GM18519 (cell line): ENCODE measurements around the gene YARS2.
A peak's percentile ranks its signal among the peaks of the same experiment; 100 is the strongest.

Experiments
- ATAC-seq: cut with Tn5 transposase; IDR thresholded peaks from one replicate; pipeline ENCODE4 v1.9.1; 2021; ENCODE audit warnings: mild to moderate bottlenecking, moderate library complexity; ENCODE audit not compliant: unreplicated experiment, low FRiP score

Gene YARS2

GRCh38 chr12:32755654-32756475 is at the start of gene YARS2:
YARS2 (minus strand) TSS chr12:32755897; CDS start chr12:32755874, 23 bp downstream.
- peak; percentile 78 for ATAC-seq

DNA sequence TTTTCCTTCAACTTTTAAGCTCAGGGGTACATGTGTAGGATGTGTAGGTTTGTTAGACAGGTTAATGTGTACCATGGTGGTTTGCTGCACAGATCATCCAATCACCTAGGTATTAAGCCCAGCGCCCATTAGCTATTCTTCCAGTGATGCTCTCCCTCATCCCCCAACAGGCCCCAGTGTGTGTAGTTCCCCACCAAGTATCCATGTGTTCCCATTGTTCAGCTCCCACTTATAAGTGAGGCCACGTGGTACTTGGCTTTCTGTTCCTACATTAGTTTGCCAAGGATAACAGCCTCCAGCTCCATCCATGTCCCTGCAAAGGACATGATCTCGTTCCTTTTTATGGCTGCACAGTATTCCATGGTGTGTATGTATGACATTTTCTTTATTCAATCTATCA is 48.6 kb upstream of the YARS2 start:
- ATAC-seq: no peak

GRCh38 chr12:32801269-32801980 is 45.7 kb upstream of the YARS2 start:
- no peak for ATAC-seq

DNA sequence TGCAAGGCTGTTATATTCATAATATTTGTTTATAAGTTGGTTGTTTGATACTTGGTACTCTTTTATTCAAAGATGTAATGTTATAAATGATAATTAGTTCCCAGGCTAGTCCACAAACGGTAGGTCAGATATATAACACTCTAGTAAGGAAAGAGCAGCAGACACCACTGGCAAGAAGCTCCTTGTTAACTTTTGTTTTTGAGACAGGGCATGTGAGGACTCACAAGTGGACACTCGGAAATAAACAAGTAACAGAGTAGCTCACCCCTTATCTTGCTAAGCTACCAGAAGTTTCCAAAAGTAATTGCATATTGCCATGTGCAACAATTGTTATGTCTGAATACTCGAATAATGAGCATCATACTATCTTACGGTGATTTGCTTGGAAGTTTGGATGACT is 38.6 kb upstream of the YARS2 start:
- ATAC-seq: no peak

DNA sequence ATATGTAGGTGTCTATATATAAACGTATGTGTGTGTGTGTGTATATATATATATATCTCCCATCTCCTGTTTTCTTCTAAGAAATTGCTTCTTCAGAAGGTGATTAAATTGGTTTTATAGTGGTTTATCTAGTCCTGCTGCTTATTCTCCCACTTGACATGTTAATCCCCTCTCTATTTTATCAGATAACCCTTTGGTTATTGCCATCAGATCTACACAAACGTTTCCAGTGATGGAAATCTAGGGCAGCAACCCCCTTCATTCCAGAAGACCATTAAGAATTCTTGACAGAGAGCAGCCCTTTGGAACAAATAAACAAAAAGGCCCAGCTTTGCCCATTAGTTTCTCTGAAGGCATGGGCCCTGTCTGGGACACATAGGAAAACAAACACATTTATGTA is 34.2 kb upstream of the YARS2 start:
- ATAC-seq: no peak

GRCh38 chr12:32789446-32789845 is 33.7 kb upstream of the YARS2 start:
- ATAC-seq: no peak

DNA sequence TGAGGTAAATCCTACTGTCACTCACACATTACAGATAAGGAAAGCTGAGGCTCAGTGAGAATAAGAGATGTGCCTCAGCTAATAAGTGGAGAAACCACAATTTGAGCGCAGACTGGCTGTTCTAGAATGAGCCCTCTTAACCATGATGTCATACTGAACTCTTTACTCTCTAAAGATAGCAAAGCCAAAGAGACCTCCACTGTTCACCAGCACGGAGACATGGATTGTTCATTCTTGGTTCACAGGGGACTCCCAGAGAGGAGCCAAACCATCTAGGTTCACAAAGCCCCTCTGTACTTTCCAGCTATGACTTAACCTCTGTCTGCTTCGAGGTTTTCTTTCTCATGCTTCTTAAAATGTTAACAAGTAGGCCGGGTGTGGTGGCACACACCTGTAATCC is 32.7 kb upstream of the YARS2 start:
- no peak for ATAC-seq

- ATAC-seq: no peak
Measured at GRCh38 chr12:32785557-32785956, 29.9 kb upstream of the YARS2 start.

DNA sequence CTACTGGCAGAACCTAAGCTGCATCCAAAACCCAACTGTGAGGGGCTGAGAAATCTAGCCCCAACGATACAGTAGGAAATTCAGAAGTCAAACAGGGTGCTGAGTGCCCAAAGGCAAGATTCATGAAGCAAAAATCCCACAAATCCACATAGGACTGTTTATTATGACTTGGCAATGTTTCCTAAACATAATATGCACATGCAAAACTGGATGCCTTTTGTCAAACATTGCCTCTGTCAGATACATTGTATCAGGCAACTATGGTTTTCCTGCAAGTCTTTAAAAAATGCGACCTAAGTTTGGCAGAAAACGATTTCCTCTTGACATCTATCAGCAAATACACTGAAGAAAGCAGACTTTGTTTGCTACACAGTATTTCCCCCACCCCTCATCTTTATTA is 27.3 kb upstream of the YARS2 start:
- no peak for ATAC-seq

DNA sequence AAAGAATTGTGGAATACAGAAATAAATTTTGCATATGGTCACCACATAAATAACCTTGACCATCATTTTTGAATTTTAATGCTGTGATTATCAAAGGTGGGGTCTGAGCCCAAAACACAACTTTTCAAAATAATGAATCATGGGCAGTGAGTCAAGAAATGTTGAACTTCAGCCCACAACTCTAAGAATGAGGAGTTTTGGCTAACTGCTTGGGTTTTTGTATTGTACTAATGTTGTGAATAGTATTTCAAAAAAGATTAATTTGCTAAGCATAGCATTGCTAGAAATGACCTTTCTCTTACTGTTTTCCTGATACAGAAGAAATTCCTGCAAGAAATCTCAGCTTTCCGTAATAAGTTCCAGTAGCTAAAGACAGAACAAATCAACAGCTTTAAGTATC is 24.4 kb upstream of the YARS2 start:
- ATAC-seq: no peak

GRCh38 chr12:32777691-32778175 is 22.0 kb upstream of the YARS2 start:
- no peak for ATAC-seq

- no peak for ATAC-seq
Measured at GRCh38 chr12:32777159-32777558, 21.5 kb upstream of the YARS2 start.

DNA sequence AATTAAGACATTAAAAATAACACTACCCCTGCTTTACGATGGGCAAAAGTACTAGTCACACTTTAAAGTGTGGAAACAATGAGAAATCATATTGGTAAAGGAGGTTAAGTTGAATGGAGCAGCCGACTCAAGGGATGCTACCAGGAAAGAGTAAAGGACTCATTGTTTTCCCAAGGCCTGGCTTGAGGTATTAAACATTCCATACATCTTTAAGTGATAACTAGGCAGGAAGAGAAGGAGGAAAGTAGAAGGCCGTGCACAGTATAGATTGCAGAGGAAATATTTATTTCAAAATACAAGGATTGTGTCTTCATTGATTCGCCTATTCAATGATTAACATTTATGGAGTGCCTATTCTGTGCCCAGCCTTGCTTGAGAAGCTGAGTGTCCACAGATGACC is 20.6 kb upstream of the YARS2 start:
- ATAC-seq: no peak

- ATAC-seq: no peak
Measured at GRCh38 chr12:32773691-32774090, 18.0 kb upstream of the YARS2 start.

DNA sequence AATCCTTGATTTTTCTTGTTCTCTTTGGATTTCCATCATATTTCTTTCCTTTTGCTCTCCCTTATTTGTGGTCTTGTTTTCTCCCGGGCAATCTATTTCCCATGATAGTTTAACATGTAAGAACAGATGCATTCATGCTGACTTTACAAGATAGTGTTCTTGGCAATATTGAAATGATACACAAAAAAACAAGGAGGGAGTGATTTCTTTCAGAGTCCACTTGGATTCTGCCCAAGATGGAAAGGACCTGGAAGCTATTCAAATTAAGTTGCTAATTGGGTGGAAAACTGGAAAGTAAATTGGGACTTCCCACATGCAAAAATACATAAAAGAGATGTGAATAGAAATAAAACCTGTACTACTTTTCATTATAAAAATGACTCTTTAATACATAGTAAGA is 14.4 kb upstream of the YARS2 start:
- ATAC-seq: no peak

DNA sequence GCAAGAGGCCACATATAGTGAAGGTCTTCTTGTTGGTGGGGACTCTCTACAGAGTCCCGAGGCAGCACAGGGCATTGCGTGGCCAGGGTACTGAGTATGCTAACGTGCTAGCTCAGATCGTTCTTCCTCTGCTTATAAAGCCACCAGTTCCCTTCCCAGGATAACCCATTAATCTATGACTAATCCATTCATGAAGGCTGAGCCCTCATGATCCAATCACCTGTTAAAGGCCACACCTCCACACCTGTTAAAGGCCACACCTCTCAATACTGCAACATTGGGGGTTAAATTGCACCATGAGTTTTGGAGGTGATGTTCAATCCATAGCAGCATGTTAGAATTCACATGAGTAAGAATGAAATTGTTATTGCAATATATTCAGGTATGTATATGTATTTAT is 12.8 kb upstream of the YARS2 start:
- no peak for ATAC-seq

DNA sequence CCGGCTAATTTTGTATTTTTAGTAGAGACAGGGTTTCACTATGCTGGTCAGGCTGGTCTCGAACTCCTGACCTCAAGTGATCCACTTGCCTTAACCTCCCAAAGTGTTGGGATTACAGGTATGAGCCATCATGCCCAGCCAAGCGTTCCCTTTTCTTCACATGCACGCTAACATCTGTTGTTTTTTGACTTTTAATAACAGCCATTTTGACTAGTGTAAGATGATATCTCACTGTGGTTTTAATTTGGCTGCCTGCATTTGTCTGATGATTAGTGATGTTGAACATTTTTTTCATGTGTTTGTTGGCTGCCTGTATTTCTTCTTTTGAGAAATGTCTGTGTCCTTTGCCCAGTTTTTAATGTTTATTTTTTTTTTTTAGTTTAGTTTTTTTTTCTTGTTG is 10.2 kb upstream of the YARS2 start:
- ATAC-seq: no peak

DNA sequence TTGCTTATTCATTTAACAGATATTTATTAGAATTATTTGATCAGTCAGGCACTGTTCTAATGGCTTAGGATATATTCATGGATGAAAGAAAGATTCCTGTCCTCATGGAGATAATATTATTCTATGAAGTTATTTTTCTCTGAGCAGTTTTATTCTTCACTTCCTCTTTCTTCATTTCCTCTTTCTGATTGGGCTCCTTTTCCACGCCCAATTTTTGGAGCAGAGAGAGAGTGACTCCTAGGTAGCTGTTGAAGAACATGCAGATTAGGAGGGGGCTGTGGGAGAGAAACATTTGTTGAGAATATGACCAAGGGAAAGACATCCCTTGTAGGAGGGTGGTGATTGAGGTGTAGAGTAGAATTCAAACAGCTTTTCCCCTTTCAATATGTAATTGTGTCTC is 6.0 kb upstream of the YARS2 start:
- ATAC-seq: no peak

DNA sequence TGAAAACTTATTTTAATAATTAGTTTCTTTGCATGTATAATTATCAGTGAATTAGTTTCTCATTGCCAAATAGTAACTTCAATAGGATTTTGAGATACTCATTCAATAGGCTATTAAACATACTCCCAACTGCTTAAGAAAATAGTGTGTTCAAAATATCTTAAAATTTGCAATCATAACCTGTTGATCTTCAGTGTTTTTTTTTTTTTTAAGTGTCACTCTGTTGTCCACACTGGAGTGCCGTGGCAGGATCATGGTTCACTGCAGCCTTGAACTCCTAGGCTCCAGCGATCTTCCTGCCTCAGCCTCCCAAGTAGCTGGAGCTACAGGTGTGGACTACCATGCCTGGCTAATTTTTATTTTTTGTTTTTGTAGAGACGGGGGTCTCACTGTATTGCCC is 1.5 kb upstream of the YARS2 start:
- no peak for ATAC-seq

GRCh38 chr12:32756476-32757066 is 874 bp upstream of the YARS2 start:
- no peak for ATAC-seq

GRCh38 chr12:32755051-32755653 is 545 bp downstream of the YARS2 start:
- peak; percentile 60 for ATAC-seq
